HG03103 (cell line): ENCODE measurements around the gene ATP1A4.

ENCODE experiments used
- ATAC-seq: cut with Tn5 transposase; IDR thresholded peaks from one replicate; pipeline ENCODE4 v1.9.1; 2021; ENCODE audit warnings: low read depth; ENCODE audit not compliant: unreplicated experiment

ATP1A4 gene

GRCh38 chr1:160168609-160169369 is 17.4 kb downstream of the ATP1A4 start:
- ATAC-seq = no peak

- ATAC-seq = no peak
These were observed 18.4 kb downstream of the ATP1A4 start for GRCh38 chr1:160169553-160170399.

- no peak for ATAC-seq
These were observed 20.0 kb downstream of the ATP1A4 start for GRCh38 chr1:160171354-160171753.

- no peak for ATAC-seq
These were observed 20.6 kb downstream of the ATP1A4 start for GRCh38 chr1:160171980-160172379.

GRCh38 chr1:160177231-160177630 is 25.8 kb downstream of the ATP1A4 start:
- ATAC-seq = no peak

- no peak for ATAC-seq
These were observed 26.3 kb downstream of the ATP1A4 start for GRCh38 chr1:160177667-160178066.

DNA sequence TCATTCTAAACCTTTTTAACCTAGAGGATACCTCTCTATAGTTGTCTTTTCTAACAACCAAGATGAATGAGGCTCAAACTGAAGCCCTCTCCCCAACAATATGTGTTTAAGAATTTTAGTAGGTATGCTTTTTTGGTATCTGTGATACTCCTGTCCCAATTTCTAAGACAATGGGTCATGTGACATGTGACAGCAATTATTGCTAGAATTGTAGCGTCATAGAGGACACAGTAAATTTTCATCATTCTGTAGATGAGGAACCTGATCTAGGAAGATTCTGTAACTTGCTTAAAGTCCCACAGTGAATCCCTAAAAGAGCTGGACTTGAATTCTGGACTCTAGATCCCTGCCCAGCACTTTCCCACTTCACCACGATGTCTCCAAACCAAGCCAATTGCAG is 27.3 kb downstream of the ATP1A4 start:
- no peak for ATAC-seq

DNA sequence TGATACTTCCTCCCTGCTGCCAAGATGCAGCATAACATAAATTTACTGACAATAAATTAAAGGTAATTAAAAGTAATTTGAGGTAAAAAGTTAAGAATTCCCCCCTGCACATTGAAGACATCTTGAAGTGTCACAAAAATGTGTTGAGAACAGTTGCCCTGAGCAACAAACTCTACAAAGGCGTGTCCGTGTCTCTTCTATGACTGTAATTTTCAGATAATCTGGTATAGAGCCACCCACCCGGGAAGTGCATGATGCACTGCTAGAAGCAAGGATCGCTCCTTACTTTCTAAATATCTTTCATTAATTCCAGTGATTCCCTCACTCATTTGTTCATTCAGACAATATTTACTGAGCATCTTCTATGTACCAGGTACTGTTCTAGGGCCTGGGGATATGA is 27.9 kb downstream of the ATP1A4 start:
- no peak for ATAC-seq

GRCh38 chr1:160186246-160186645 is 34.8 kb downstream of the ATP1A4 start:
- ATAC-seq = no peak

GRCh38 chr1:160186729-160187128 is 35.3 kb downstream of the ATP1A4 start:
- ATAC-seq = no peak

DNA sequence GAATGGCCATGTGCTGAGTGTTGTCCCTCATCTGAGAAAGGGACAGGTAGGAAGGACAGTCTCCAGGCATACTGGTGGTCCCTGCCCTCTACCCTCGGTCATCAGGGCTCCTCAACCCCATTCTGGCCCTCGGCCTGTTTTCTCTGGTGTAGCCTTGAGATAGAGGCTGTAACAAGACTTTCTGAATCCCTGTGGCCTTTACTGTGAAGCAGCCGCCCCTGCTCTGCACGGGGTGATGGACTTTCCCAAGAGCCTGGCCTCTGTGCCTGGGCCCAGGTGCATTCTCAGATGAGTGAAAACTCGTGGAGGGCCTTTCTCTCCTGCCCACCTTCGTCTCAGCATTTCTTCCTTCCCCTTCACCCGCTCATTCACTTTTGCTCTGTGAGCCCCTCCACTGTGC is 36.0 kb downstream of the ATP1A4 start:
- no peak for ATAC-seq

DNA sequence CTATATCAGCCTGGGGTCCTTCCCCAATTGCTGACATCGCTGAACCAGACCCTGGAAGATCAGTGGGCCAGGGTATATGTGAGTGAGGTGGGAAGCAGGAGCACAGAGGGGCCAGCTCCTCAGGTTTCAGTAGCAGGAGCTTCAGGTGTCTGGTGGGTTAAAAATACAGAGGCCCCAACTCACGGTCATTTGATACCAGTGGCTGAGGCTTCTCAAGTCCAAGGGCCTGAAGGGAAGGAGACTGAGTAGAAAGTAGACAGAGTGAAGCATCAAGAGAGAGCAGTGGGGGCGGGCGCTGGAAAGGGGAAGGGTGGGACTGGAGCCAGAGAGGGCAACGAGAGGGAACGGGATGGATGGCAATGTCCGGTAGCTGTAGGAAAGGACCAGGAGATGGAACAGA is 36.9 kb downstream of the ATP1A4 start:
- ATAC-seq = no peak

GRCh38 chr1:160189649-160190625 is 38.5 kb downstream of the ATP1A4 start, which contains the start of gene CASQ1:
Gene CASQ1, plus strand, starts transcription at chr1:160190575. Its CDS starts 177 bp downstream, at chr1:160190752.
- no peak for ATAC-seq

DNA sequence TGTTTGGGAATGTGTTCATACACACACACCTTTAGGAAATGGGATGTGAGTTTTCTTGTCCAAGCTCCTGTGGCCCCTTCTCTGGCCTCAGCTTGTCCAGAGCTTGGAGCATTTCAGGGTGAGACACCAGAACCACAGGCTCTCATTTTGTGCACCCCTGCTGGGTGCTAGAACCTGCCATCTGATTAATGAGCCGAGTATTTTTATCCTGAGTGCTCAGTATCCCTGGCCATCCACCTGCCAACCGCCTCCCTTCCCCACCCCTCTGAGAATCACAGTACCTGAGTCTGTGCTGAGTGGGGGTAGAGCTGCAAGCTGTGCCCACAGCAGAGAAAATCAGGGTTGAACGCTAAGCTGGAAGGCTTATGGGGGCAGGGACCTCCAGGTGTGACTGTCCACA is 40.4 kb downstream of the ATP1A4 start:
- no peak for ATAC-seq

- no peak for ATAC-seq
These were observed 40.8 kb downstream of the ATP1A4 start for GRCh38 chr1:160192234-160192633.

- ATAC-seq = peak; percentile 64
These were observed 41.9 kb downstream of the ATP1A4 start for GRCh38 chr1:160193091-160193819.

DNA sequence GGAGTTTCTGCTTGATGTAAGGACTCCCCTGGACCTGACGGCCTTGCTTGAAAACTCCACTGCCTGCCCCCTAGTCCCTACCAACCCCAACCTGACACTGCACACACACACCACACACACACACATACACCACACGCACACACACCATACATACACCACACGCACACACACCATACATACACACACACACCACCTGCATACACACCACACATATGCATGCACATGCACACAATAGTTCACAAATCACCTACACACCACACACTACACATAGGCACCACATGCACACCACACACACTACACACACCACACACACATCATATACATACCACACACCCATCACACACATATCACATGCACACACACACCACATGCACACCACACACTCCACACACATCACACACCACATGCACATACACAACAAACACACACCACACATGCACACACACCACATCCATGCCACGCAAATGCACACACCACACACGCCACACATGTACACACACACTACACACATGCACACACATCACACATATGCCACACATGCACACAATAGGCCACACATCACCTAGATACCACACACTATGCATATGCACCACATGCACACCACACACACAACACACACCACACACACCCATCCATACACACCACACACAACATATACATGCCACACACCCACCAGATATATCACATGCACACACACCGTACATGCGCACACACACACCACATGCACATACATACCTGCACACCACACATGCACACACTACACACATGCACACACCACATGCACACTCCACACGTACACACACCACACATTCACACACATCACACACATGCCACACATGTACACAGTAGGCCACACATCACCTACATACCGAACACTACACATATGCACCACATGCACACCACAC is 42.7 kb downstream of the ATP1A4 start:
- ATAC-seq = no peak

DNA sequence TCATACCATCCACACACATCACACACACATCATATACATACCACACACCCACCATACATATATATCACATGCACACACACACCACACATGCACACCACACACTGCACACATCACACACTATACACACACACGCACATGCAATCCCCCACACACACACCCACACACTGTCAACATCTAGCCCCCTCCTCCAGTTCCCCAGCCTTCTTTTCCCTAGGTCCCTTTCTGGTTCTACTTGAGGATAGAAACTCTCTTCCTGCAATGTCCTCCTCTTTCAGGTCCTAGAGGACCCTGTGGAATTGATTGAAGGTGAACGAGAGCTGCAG is 43.3 kb downstream of the ATP1A4 start:
- no peak for ATAC-seq

DNA sequence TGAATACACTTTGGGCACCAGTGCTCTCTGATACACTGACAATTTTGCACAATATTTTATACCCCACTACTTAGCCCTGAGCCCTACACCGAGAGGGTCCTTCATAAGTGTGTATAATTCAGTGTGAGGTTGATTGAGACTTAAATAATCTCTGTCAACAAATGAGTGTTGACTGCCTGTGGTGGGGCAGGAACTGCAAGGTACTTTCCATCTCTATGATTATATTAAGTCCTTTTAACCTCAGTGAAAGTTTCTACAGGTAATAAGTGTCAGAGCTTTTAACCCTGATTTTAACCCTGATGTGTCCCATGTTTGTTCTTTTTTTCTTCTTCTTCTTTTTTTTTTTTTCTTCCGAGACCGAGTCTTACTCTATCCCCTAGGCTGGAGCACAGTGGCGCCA is 44.7 kb downstream of the ATP1A4 start:
- no peak for ATAC-seq
